GM21717 (cell line): ENCODE results near the gene HPSE.
"Not testable (repeated sequence)": the region's sequence is repeated elsewhere in the genome, so short reads cannot be mapped to it uniquely, and the experiment has no call there.

Experiments used
- ATAC-seq: cut with Tn5 transposase; IDR thresholded peaks from one replicate; pipeline ENCODE4 v1.9.1; 2021; ENCODE audit warnings: mild to moderate bottlenecking, moderate library complexity; ENCODE audit not compliant: unreplicated experiment

HPSE gene

DNA sequence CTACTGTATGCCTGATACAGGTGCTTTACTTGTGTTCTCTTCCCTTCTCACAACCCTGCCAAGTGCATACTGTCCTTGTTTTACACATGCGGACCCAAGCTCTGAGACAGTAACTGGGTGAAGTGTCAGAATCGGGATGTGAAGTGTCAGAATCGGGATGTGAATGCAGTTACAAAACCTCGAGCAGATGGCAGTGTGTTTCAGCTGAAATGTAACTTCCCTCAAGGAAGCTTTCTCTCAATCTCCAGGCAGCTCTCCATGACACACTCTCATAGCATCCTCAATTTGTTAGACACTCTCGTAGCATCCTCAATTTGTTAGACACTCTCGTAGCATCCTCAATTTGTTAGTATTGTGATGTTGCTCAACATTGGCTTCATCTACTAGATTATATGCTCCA lies 1.1 kb upstream of the HPSE start:
- no peak for ATAC-seq

DNA sequence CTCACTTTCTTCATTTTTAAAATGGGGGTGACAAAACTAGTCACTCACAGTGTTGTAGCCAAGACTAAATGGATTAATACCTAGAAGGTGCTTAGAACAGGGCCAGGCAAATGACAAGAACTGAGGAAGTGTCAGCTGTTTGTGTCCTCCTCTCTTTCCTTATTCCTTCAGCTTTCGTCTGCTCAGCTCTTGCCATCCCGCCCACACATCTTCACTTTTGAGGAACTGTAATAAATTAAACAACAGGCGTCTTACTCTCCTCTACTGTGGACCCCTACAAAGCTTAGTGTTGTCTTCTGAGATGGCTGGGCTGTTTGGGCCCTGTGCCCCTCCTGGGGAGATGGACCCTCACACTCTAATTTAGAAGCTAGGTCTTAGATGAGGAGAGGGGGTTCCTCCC lies 2.7 kb downstream of the HPSE start:
- no peak for ATAC-seq

DNA sequence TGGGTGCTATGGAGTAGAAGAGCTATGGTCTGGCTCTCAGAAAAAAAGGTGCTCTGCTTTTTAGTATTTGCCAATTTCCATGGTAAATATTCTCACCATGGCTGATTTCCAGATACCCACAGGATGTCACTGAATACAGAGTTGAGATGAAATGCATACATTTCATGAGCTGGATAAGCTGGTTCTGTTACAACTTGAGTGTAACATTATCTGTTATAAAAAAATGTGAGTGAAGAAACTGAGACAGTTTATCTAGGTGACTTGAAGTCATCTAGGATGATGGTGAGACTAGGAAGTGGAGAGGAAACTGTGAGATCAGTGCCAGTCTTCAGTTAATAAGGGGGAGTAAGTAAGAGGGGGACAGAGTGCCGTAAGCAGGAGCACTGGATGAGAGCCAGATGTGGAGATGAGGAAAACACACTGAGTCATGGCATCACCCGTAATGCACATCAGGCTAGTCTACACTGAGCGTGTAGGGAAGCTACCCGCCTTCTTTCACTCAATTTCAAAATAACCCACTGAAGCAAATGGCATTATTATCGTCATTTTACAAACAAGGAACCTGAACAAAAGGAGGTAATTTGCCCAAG lies 5.0 kb downstream of the HPSE start:
- no peak for ATAC-seq

DNA sequence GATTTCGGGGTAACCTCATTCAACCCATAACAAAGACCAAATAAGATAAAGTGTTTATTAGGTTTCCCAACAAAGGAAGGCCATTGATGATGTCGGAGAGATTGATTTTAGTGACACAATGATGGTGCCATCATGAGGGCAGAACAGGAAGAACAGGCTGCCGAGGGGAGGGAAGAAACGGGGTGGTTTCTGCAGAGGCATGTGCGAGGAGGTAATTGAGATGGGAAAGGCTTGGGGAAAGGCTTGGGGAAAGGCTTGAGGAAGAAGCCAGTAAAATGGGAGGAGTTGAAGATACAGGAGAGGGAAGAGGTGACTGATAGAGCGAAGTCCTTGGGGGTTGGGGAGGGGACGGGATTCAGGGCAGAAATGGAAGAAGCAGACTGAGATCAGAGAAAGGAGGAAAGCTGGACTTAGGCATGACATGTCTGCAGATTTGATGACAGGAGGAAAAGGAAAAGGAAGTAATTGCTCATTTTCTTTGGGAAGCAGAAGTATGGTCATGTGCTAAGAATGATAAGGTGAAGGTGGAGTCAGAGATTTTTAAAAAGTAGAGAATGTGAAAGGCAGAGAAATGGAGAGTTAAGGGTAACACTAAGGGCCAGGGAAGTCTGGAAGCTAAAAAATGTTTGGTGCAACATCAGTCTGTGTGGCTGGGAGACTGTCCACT lies 6.0 kb downstream of the HPSE start:
- ATAC-seq = no peak

DNA sequence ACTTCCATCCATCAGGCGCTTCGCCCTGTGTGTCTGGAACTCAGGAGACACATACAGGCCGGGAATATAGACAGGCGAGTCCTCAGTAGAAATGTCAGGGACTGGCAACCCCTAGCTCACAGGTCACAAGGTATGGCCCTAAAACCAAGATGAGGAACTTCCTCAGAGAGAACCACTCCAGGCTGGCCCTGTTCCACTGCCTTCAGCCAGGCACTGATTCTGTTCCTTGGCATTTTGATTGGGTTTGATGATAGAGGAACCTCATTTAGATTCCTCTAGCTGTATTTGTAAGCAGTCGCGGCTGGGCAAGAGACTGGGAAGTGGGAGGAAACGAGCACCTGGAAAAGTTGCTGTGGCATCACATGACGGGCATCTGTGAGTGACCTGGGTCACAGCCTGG lies 8.1 kb downstream of the HPSE start:
- no peak for ATAC-seq

DNA sequence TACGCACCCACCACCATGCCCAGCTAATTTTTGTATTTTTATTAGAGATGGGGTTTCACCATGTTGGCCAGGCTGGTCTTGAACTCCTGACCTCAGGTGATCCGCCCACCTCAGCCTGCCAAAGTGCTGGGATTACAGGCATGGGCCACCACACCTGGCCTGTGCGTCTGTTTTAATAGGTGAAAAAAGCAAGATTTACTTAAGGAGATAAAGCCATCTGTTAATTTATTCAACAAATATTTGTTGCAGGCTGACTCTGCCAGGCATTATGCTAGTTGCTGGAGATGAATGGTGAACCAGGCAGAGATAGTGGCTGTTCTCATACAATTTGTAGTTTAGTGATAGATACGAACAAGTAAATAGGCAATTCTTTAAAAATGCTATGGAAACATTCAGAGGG lies 9.3 kb downstream of the HPSE start:
- ATAC-seq = not testable (repeated sequence)

DNA sequence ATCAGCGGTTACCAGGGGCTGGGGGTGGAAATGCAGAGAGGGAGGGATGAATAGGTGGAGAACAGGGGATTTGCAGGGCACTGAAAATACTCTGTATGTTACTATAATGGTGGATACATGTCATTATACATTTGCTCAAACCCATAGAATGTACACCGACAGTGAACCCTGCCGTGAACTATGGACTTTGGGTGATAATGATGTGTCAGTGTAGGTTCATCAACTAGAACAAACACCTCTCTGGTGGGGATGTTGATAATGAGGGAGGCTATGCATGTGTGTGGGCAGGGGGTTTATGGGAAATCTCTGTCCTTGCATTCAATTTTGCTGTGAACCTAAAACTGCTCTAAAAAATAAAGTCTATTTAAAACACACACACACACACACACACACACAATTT lies 11.5 kb downstream of the HPSE start:
- ATAC-seq = no peak

DNA sequence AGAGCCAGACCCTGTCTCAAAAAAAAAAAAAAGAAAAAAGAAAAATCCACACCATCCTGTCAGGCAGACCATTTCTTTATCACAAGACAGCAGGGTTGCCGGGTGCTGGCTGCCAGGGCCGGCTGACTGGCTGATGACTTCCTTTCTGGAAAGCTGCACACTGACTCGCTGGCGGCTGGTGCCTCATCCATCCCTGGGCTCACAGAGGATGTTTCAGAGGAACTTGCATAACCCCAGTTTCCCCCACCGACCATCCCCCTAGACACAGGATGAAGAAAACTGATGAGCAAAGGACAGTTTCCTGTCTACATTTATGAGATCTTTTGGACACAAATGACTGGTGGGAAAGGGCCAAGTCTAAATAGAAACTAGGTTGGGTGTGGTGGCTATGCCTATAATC lies 14.1 kb downstream of the HPSE start:
- no peak for ATAC-seq

DNA sequence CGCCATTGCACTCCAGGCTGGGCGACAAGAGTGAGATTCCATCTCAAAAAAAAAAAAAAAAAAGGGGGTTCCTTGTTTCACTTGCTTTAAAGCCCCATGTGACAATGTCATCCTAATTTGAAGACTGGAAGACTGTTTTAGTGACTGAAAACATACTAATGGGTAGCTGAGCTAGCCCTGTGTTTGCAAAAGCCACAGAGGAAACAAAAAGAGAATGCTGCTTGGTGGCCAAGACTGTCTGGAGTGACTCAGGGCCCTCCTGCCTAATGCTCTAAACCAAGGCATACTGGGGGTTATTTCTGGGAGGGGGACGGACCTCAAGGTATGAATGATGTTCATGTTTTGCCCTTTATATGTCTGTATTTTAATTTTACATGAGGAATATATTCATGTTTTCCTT lies 16.0 kb downstream of the HPSE start:
- no peak for ATAC-seq

DNA sequence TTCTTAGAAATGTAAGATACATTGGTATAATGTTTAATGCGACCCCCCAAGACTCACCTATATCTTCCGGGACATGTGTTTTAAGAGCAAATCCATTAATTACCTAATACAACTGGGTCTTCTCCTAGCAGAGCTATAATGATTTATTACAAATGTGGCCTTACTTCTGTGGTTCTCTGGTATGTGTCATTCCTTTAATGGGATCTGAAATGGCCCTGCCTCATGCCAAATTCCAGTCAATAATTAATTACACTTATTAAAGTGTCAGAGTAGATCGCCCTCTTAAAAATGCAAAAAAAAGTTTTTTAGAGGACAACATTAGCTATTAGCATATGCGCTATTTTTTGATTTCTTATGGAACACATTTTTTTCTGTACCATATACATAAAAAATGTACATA lies 17.0 kb downstream of the HPSE start:
- ATAC-seq = no peak

DNA sequence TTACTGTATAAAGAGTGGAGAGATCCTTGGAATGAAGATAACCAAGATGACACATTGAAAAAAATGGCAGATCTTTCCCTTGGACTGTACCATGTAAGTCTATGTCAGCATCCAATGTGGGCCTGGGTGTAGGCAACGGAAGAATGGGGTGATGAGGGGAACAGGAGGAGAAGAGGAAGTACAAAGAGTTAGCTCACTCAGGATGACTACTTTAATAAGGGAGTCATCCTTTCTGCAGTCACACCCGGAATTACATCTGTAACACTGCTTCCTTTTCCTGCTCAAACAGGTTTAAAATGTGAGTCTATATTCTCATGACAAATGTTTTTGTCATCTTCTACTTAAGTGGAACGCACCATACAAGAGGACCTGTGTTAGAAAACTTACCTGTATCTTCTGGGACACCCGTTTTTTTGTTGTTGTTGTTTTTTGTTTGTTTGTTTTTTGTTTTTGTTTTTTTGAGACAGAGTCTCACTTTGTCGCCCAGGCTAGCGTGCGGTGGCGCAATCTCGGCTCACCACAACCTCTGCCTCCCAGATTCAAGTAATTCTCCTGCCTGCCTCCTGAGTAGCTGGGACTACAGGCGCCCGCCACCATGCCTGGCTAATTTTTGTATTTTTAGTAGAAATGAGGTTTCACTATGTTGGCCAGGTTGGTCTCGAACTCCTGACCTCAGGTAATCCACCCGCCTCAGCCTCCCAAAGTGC lies 18.0 kb downstream of the HPSE start:
- ATAC-seq = no peak

DNA sequence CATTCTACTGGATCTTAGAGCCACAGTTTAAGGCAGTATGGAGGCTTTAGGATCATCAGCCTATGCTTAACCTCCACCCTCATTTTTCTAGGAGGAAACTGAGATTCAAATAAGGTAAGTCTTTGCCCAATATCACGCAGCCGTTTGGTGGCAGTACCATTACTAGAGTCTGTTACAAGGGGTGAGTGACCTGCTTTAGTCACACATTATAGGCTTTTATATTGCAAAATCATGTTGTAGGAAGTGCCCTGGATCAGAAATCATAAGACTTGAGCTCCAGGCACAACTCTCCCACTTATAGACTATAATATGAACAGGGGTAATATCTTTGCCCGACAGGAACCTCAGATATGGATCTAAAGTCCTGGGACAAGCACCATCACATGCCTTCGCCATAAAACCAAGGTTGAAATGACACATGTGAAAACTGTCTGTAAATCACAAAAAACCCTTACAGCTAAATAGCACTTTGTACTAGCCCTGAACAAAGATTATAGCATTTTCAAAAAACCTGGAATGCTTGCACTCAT lies 19.2 kb downstream of the HPSE start:
- no peak for ATAC-seq

DNA sequence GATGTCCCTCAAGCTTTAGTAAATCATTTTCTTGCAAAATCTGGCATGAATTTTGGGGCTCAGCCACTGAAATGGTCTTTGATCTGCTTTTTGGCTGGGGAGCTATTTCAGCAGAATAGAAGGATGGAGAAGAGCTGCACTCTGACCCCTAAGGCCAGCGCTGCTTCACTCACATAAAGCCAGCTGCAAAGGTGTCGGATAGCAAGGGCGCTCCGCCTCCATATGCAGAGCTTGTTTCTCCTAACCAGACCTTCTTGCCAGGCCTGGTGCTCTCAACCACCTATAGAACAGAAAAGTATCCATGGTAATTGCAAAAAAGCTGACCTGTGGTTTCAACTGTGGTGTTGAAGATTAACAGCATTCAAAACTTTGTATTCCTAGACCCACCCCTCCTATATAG lies 26.0 kb downstream of the HPSE start:
- no peak for ATAC-seq

DNA sequence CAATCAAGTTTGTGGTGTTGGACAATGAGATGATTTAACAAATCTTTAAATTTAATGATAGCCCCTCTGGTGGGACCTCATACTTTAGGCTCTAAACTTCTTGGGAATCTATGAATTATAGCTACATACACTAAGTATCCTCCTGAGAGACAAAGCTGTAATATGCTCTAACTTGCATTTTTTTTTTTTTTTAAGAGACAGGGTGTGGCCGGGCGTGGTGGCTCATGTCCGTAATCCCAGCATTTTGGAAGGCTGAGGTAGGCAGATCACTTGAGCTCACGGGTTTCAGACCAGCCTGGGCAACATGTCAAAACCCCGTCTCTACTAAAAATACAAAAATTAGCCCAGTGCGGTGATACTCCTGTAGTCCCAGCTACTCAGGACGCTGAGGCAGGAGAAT lies 26.7 kb downstream of the HPSE start:
- ATAC-seq = no peak

DNA sequence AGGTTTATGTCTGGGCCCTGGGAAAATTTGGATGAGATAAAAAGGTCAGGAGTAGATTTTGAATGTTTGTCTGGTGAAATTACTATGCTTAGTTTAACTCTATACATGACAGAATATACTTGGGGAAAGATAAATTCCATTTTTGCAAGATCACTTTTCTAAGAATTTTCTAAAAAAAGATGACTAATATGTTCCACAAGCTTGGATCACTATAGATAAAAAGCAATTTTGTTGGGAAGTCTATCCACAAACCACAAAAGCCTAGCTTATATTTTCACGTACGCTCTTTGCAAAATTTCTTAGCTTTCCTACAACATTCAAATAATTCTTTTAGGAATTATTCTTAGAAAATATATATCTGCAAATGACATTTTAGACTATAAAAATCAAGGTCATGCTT lies 29.5 kb downstream of the HPSE start:
- no peak for ATAC-seq

DNA sequence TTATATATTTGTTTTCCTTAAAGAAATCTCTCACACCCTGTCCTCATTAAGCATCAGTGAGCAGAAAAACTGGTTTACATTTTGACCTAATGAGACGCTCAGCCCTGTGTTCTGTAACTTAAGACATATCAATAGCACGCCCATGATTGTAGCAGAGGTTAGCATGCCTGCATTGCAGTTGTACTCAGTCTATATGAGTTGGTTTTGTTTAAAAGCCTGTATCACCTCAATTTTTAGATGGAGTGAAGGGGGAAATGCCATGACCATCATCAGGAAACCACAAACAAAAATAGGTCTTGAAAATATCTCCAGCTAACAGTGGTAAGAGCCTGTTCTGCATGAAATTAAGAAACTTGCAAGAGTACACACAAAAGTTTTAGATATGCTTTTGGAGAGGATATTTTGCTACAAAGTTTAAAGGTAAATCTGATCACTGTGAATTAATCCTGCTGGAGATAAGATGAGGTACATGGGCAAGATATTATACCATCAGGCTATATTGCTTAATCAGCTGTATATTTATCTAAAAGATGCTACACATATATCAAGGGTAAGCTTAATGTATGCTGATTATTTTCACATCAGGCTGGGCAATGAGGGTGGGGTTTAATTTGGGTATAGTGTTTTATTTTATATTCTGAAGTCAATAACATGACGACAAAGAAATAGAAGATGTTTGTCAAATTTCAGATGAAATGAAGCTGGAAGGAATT lies 36.9 kb downstream of the HPSE start:
- no peak for ATAC-seq

DNA sequence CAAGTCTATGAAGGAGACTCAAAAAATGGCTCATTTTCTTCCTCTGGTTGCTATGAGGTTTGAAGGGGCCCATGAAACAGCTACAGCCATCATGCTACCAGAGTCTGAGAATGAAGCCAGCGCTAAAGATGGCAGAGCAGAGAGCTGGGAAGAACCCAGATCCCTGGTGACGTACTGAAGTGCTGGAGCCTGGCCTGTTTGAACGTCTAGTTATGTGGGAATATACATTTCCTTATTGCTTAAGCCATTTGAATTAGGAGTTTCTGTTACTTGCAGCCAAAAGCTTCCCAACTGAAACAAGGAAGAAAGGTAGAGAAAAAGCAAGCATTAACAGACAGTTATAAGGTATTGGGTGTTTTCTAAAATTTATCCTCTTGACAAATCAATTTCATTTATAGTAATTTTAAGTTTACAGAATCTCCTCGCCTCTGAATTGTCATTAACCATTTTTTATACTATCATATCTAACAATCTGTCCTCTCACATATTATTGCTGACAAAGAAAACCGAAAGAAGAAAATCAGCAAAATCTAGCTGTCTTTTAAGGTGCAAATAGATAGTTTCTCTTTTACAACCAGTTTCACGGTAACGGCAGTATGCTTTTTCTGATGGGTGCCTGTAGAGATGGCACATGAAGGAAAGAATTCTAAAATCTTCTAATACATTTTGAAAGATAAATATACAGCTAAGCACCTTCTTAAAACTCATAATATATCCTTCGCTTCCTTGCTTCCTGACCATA lies 41.2 kb downstream of the HPSE start:
- no peak for ATAC-seq

DNA sequence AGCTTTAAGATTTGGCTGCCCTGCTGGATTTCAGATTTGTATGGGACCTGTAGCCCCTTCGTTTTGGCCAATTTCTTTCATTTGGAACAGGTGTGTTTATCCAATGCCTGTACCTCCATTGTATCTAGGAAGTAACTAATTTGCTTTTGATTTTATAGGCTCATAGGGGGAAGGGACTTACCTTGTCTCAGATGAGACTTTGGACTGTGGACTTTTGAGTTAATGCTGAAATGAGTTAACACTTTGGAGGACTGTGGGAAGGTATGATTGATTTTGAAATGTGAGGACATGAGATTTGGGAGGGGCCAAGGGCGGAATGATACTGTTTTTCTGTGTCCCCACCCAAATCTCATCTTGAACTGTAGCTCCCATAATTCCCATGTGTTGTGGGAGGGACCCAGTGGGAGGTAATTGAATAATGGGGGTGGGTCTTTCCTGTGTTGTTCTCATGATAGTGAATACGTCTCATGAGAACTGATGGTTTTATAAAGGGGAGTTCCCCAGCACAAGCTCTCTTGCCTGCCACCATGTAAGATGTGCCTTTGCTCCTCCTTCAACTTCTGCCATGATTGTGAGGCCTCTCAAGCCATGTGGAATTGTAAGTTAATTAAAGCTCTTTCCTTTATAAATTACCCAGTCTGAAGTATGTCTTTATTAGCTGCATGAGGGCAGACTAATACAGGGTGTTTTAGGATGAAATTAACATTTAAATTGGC lies 44.4 kb downstream of the HPSE start:
- ATAC-seq = not testable (repeated sequence)

DNA sequence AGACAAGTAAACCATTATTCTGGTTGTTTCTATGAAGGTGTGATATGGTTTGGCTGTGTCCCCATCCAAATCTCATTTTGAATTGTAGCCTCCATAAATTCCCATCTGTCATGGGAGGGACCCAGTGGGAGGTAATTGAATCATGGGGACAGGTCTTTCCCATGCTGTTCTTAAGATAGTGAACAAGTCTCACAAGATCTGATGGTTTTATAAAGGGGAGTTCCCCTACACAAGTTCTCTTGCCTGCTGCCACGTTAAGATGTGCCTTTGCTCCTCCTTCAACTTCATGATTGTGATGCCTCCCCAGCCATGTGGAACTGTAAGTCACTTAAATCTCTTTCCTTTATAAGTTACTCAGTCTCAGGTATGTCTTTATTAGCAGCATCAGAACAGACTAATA lies 46.3 kb downstream of the HPSE start:
- ATAC-seq = not testable (repeated sequence)

DNA sequence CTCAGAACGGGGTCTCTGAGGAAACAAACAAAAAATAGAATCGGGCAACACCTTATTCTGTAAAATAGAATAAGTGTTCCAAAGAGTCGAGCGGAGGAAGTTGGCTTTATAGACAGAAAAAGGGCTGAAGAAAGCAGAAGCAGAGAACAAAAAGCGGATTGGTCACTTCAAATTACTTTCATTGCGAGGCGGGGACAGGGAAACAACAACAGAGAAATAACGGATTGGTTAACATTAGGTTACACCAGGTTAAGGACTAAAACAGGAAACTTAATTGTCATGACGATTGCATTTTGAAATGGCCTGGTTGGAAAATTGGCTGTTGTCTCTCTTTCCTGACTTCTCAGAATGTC lies 49.6 kb downstream of the HPSE start:
- peak; percentile 11 for ATAC-seq
